Measurements from ENCODE around the gene CPN1. TPM values are rescaled to one million over a fixed set of nuclear protein-coding genes. Genes with fewer than 3 reads are reported as not detected.

Gene CPN1
- total and polyA plus RNA-seq, 8 donors = not detected

GRCh38 chr10:100114976-100115770, 33.5 kb upstream of the CPN1 start:
- peak overlapping the region in 2 of 4 donors; percentile 15 to 25 for H3K4me3 ChIP-seq
- intact Hi-C loops (cut with DNase I; ENCODE audit: low total_unique reads) = no loop called here
- DNase-seq = peak in 1 of 2 donors; percentile 59
- no peaks in the 10 kb centered on the region for H3K9me3 ChIP-seq
- 19 to 36% (median 25%) methylated on average over 37 to 51 of the region's 51 CpGs for WGBS, 5 donors
- no peaks in the 10 kb centered on the region for H3K36me3 ChIP-seq
- TF ChIP-seq EP300 (IDR thresholded peaks at IDR 0.05) (no peak), POLR2AphosphoS5 (IDR thresholded peaks at IDR 0.05) (no peak), CTCF (IDR thresholded peaks at IDR 0.05) (no peak), POLR2A (IDR thresholded peaks at IDR 0.05) (no peak)
- H3K27me3 ChIP-seq = peaks cover 0 to 41% (median 10%) of the 10 kb centered on the region in 3 donors
- peaks cover 0 to 5% (median 2%) of the 10 kb centered on the region in 4 donors for H3K4me1 ChIP-seq
- H3K27ac ChIP-seq = no peak overlapping the region

- TF ChIP-seq POLR2A (IDR thresholded peaks at IDR 0.05) = no peak
- no peak for TF ChIP-seq CTCF (IDR thresholded peaks at IDR 0.05)
- TF ChIP-seq EP300 (IDR thresholded peaks at IDR 0.05) = no peak
- TF ChIP-seq POLR2AphosphoS5 (IDR thresholded peaks at IDR 0.05) = no peak
- intact Hi-C loops (cut with DNase I; ENCODE audit: low total_unique reads) = no loop called here
- Histone ChIP-seq H3K4me3 (no peak overlapping the region), H3K4me1 (peaks cover 0 to 5% (median 2%) of the 10 kb centered on the region in 4 donors), H3K27me3 (peaks cover 0 to 41% (median 10%) of the 10 kb centered on the region in 3 donors), H3K9me3 (no peaks in the 10 kb centered on the region), H3K36me3 (no peaks in the 10 kb centered on the region), H3K27ac (no peak overlapping the region)
- DNase-seq = no peak
- whole genome bisulfite sequencing, 5 donors = 92 to 94% (median 93%) methylated on average over 13 of the region's 13 CpGs
These were observed 32.8 kb upstream of the CPN1 start for GRCh38 chr10:100114460-100114859.

GRCh38 chr10:100109670-100110069, 28.0 kb upstream of the CPN1 start:
- DNase-seq = peak in 1 of 2 donors; percentile 12
- no peak for TF ChIP-seq POLR2AphosphoS5 (IDR thresholded peaks at IDR 0.05)
- Histone ChIP-seq H3K27ac (no peak overlapping the region), H3K9me3 (no peaks in the 10 kb centered on the region), H3K4me3 (no peak overlapping the region), H3K36me3 (no peaks in the 10 kb centered on the region), H3K27me3 (peaks cover 0 to 8% (median 0%) of the 10 kb centered on the region in 3 donors), H3K4me1 (no peaks in the 10 kb centered on the region)
- WGBS, 5 donors = 27 to 44% (median 39%) methylated on average over 3 of the region's 3 CpGs
- intact Hi-C loops (cut with DNase I; ENCODE audit: low total_unique reads) = no loop called here

GRCh38 chr10:100106865-100107264, 25.2 kb upstream of the CPN1 start:
- peaks cover 0 to 3% (median 0%) of the 10 kb centered on the region in 3 donors for H3K27me3 ChIP-seq
- intact Hi-C loops (cut with DNase I; ENCODE audit: low total_unique reads) = no loop called here
- H3K36me3 ChIP-seq = no peaks in the 10 kb centered on the region
- H3K4me3 ChIP-seq = no peak overlapping the region
- WGBS, 5 donors = 76 to 94% (median 79%) methylated on average over 11 of the region's 11 CpGs
- DNase-seq = no peak
- H3K27ac ChIP-seq = no peak overlapping the region
- H3K4me1 ChIP-seq = no peaks in the 10 kb centered on the region
- no peak for TF ChIP-seq EP300 (IDR thresholded peaks at IDR 0.05)
- TF ChIP-seq POLR2A (IDR thresholded peaks at IDR 0.05) = no peak
- no peak for TF ChIP-seq POLR2AphosphoS5 (IDR thresholded peaks at IDR 0.05)
- no peak for TF ChIP-seq CTCF (IDR thresholded peaks at IDR 0.05)
- H3K9me3 ChIP-seq = no peaks in the 10 kb centered on the region

- no peak overlapping the region for H3K27ac ChIP-seq
These were observed 22.6 kb upstream of the CPN1 start for GRCh38 chr10:100104300-100104699.

More at GRCh38 chr10:100104300-100104699, 22.6 kb upstream of the CPN1 start:
- 83 to 90% (median 88%) methylated on average over 5 of the region's 5 CpGs for WGBS, 5 donors
- H3K4me3 ChIP-seq = no peak overlapping the region
- H3K4me1 ChIP-seq = no peaks in the 10 kb centered on the region
- H3K36me3 ChIP-seq = no peaks in the 10 kb centered on the region
- no peak for DNase-seq
- intact Hi-C loops (cut with DNase I; ENCODE audit: low total_unique reads) = no loop called here
- H3K27me3 ChIP-seq = peaks cover 0 to 3% (median 0%) of the 10 kb centered on the region in 3 donors
- no peak for TF ChIP-seq POLR2A (IDR thresholded peaks at IDR 0.05)
- no peak for TF ChIP-seq EP300 (IDR thresholded peaks at IDR 0.05)
- TF ChIP-seq CTCF (IDR thresholded peaks at IDR 0.05) = no peak
- TF ChIP-seq POLR2AphosphoS5 (IDR thresholded peaks at IDR 0.05) = no peak
- no peaks in the 10 kb centered on the region for H3K9me3 ChIP-seq

Measured in stomach (tissue), 9 donors.